ENCODE measurements around the gene PCBP3.
A peak's percentile ranks its signal among the peaks of the same experiment; 100 is the strongest.
"Not testable (repeated sequence)": the region's sequence is repeated elsewhere in the genome, so short reads cannot be mapped to it uniquely, and the experiment has no call there.

Gene PCBP3

DNA sequence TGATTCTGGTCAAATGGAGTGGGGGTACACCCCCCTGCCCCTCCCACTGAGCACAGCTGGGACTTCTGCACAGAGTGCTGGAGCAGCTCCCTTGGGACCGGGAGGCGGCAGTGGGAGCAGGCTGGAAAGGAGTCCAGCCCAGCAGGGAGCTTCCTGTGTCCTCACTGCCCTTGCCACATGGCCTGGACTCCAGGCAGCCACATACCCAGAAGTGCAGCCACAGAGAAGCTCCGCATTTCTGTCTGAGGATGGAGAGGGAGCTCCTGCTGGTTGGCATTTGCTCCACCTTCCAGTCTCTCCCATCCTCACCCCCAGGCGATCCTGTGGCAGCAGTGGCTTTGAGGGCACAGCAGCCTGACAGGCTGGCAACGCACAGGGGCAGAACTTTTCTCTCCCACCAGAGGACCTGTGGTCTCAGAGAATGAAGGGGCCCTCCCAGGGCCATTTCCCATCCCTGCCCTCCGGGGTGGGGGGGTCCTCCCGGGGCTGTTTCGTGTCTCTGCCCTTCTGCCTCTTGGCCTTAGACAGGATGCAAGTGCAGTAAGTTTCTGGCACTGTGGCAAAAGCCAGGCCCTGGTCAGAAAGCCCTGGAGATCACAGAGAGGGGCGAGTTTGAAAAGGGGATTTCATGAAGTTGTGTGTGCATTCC lies 234.4 kb downstream of the PCBP3 start:
- H3K4me3 ChIP-seq, result no peak overlapping the region
- H3K27ac ChIP-seq, result no peak overlapping the region
- H3K9me3 ChIP-seq (replicated peaks in 1 of 11), result no peaks in the 10 kb centered on the region
- peak overlapping the region in 4 of 11 experiments; percentile 10 to 29 (median 24); a peak in 4 of 22 replicates for H3K4me2 ChIP-seq
- H3K36me3 ChIP-seq, result no peaks in the 10 kb centered on the region
- H3K9ac ChIP-seq, result no peak overlapping the region
- H3K4me1 ChIP-seq, result peaks cover 14 to 48% (median 32%) of the 10 kb centered on the region in 10 experiments
- H4K20me1 ChIP-seq, result peaks cover 0 to 42% (median 0%) of the 10 kb centered on the region in 11 experiments; a peak in 6 of 22 replicates
- H3K27me3 ChIP-seq, result no peaks in the 10 kb centered on the region
- no peak for TF ChIP-seq Cebpa-rat (IDR thresholded peaks at IDR 0.05)

GRCh38 chr21:45880097-45881068 lies 236.9 kb downstream of the PCBP3 start:
- H3K9me3 ChIP-seq (replicated peaks in 1 of 11), result no peaks in the 10 kb centered on the region
- peaks cover 0 to 51% (median 0%) of the 10 kb centered on the region in 11 experiments; a peak in 4 of 22 replicates for H4K20me1 ChIP-seq
- no peaks in the 10 kb centered on the region for H3K36me3 ChIP-seq
- H3K27ac ChIP-seq, result peak overlapping the region in 3 of 11 experiments; percentile 37 to 51 (median 45); a peak in 4 of 22 replicates
- H3K4me2 ChIP-seq, result peak overlapping the region in 9 of 11 experiments; percentile 9 to 51 (median 37); a peak in 15 of 22 replicates
- H3K4me3 ChIP-seq, result no peak overlapping the region
- peak overlapping the region in 1 of 11 experiments; percentile 29; a peak in 1 of 22 replicates for H3K9ac ChIP-seq
- peaks cover 16 to 45% (median 35%) of the 10 kb centered on the region in 10 experiments for H3K4me1 ChIP-seq
- TF ChIP-seq Cebpa-rat (IDR thresholded peaks at IDR 0.05), result no peak
- H3K27me3 ChIP-seq, result no peaks in the 10 kb centered on the region

- TF ChIP-seq Cebpa-rat (IDR thresholded peaks at IDR 0.05), result no peak
Observed at GRCh38 chr21:45882645-45883044, 239.1 kb downstream of the PCBP3 start.

GRCh38 chr21:45883090-45883489 lies 239.6 kb downstream of the PCBP3 start:
- no peak overlapping the region for H3K27ac ChIP-seq
- H3K9ac ChIP-seq, result no peak overlapping the region
- peaks cover 0 to 60% (median 14%) of the 10 kb centered on the region in 11 experiments; a peak in 11 of 22 replicates for H4K20me1 ChIP-seq
- H3K4me1 ChIP-seq, result peaks cover 35 to 48% (median 44%) of the 10 kb centered on the region in 10 experiments
- 0 out of 22 replicates have a peak, but pooled peaks cover 0 to 3% (median 0%) of the 10 kb centered on the region in 11 experiments for H3K36me3 ChIP-seq
- H3K9me3 ChIP-seq (replicated peaks in 1 of 11), result no peaks in the 10 kb centered on the region
- no peak overlapping the region for H3K4me3 ChIP-seq
- no peaks in the 10 kb centered on the region for H3K27me3 ChIP-seq
- no peak overlapping the region for H3K4me2 ChIP-seq
- no peak for TF ChIP-seq Cebpa-rat (IDR thresholded peaks at IDR 0.05)

More at GRCh38 chr21:45882645-45883044, 239.1 kb downstream of the PCBP3 start:
- H3K27me3 ChIP-seq, result no peaks in the 10 kb centered on the region
- H3K4me1 ChIP-seq, result peaks cover 35 to 48% (median 43%) of the 10 kb centered on the region in 10 experiments
- H3K9me3 ChIP-seq (replicated peaks in 1 of 11), result no peaks in the 10 kb centered on the region
- 0 out of 22 replicates have a peak, but pooled peaks cover 0 to 3% (median 0%) of the 10 kb centered on the region in 11 experiments for H3K36me3 ChIP-seq
- no peak overlapping the region for H3K4me2 ChIP-seq
- no peak overlapping the region for H3K9ac ChIP-seq
- peaks cover 0 to 60% (median 12%) of the 10 kb centered on the region in 11 experiments; a peak in 10 of 22 replicates for H4K20me1 ChIP-seq
- no peak overlapping the region for H3K4me3 ChIP-seq
- no peak overlapping the region for H3K27ac ChIP-seq

DNA sequence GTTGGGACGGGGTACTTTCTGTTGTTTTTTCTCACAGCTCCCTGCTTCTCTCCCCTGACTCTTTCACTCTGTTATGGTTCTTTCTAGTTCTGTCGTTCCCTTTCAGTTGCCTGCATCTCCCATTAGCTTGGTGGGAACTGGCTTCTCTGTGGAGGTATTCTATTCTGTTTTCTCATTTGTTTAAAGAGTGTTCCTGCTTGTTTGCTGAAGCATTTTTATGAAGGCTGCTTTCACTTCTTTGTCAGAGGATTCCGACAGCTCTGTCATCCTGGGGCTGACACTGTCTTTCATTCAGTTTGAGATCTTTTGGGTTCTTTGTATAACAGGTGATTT lies 242.0 kb downstream of the PCBP3 start:
- H3K36me3 ChIP-seq, result 0 out of 22 replicates have a peak, but pooled peaks cover 0 to 3% (median 0%) of the 10 kb centered on the region in 11 experiments
- peak overlapping the region in 1 of 11 experiments; percentile 9; a peak in 1 of 22 replicates for H3K27ac ChIP-seq
- H3K4me1 ChIP-seq, result peaks cover 30 to 57% (median 51%) of the 10 kb centered on the region in 10 experiments
- H3K4me2 ChIP-seq, result peak overlapping the region; percentile 33 to 78 (median 68); a peak in 19 of 22 replicates
- TF ChIP-seq Cebpa-rat (IDR thresholded peaks at IDR 0.05), result no peak
- no peaks in the 10 kb centered on the region for H3K27me3 ChIP-seq
- H3K9ac ChIP-seq, result peak overlapping the region in 2 of 11 experiments; percentile 6 to 28; a peak in 1 of 22 replicates
- H4K20me1 ChIP-seq, result peaks cover 0 to 77% (median 20%) of the 10 kb centered on the region in 11 experiments; a peak in 11 of 22 replicates
- H3K4me3 ChIP-seq, result no peak overlapping the region
- no peaks in the 10 kb centered on the region for H3K9me3 ChIP-seq (replicated peaks in 1 of 11)

- H3K9me3 ChIP-seq (replicated peaks in 1 of 11); H3K36me3 ChIP-seq; H3K27me3 ChIP-seq; H3K4me3 ChIP-seq: not testable (repeated sequence)
- H3K27ac ChIP-seq, result peak overlapping the region in 6 of 11 experiments; percentile 9 to 46 (median 26); a peak in 5 of 22 replicates
- peaks cover 0 to 77% (median 20%) of the 10 kb centered on the region in 11 experiments; a peak in 11 of 22 replicates for H4K20me1 ChIP-seq
- H3K4me1 ChIP-seq, result peaks cover 30 to 52% (median 47%) of the 10 kb centered on the region in 10 experiments
- peak overlapping the region in 2 of 11 experiments; percentile 6 to 28; a peak in 1 of 22 replicates for H3K9ac ChIP-seq
- peak overlapping the region; percentile 33 to 78 (median 68) for H3K4me2 ChIP-seq
Observed at GRCh38 chr21:45885930-45886601, 242.5 kb downstream of the PCBP3 start.

GRCh38 chr21:45886610-45887026 lies 243.1 kb downstream of the PCBP3 start:
- no peak for TF ChIP-seq Cebpa-rat (IDR thresholded peaks at IDR 0.05)
- peaks cover 0 to 82% (median 20%) of the 10 kb centered on the region in 11 experiments; a peak in 11 of 22 replicates for H4K20me1 ChIP-seq
- H3K4me2 ChIP-seq, result peak overlapping the region; percentile 12 to 78 (median 68); a peak in 21 of 22 replicates
- H3K9ac ChIP-seq, result no peak overlapping the region
- peak overlapping the region in 6 of 11 experiments; percentile 10 to 46 (median 34); a peak in 6 of 22 replicates for H3K27ac ChIP-seq
- 0 out of 22 replicates have a peak, but pooled peaks cover 0 to 3% (median 0%) of the 10 kb centered on the region in 11 experiments for H3K36me3 ChIP-seq
- H3K9me3 ChIP-seq (replicated peaks in 1 of 11), result no peaks in the 10 kb centered on the region
- no peaks in the 10 kb centered on the region for H3K27me3 ChIP-seq
- no peak overlapping the region for H3K4me3 ChIP-seq
- H3K4me1 ChIP-seq, result peaks cover 29 to 54% (median 50%) of the 10 kb centered on the region in 10 experiments

- Histone ChIP-seq H3K27me3 (no peaks in the 10 kb centered on the region), H3K4me3 (no peak overlapping the region), H3K9me3 (replicated peaks in 1 of 11) (no peaks in the 10 kb centered on the region), H3K27ac (peak overlapping the region in 4 of 11 experiments; percentile 10 to 46 (median 43); a peak in 1 of 22 replicates), H3K36me3 (0 out of 22 replicates have a peak, but pooled peaks cover 0 to 3% (median 0%) of the 10 kb centered on the region in 11 experiments), H3K9ac (no peak overlapping the region), H4K20me1 (peaks cover 0 to 78% (median 20%) of the 10 kb centered on the region in 11 experiments; a peak in 11 of 22 replicates), H3K4me1 (peaks cover 29 to 59% (median 54%) of the 10 kb centered on the region in 10 experiments), H3K4me2 (peak overlapping the region; percentile 12 to 78 (median 68); a peak in 19 of 22 replicates)
- no peak for TF ChIP-seq Cebpa-rat (IDR thresholded peaks at IDR 0.05)
Observed at GRCh38 chr21:45887120-45887611, 243.6 kb downstream of the PCBP3 start.
